Inflammatory macrophage treated with lipopolysaccharide for 1 hour (primary cell): Measurements from ENCODE around the gene TPT1.
"Not testable (repeated sequence)": the region's sequence is repeated elsewhere in the genome, so short reads cannot be mapped to it uniquely, and the experiment has no call there.

Experiments
- DNase-seq, 2 donors: peaks; one replicate each; pipeline ENCODE4 v3.0.0-alpha.2; 2020 to 2022

The TPT1 gene

DNA sequence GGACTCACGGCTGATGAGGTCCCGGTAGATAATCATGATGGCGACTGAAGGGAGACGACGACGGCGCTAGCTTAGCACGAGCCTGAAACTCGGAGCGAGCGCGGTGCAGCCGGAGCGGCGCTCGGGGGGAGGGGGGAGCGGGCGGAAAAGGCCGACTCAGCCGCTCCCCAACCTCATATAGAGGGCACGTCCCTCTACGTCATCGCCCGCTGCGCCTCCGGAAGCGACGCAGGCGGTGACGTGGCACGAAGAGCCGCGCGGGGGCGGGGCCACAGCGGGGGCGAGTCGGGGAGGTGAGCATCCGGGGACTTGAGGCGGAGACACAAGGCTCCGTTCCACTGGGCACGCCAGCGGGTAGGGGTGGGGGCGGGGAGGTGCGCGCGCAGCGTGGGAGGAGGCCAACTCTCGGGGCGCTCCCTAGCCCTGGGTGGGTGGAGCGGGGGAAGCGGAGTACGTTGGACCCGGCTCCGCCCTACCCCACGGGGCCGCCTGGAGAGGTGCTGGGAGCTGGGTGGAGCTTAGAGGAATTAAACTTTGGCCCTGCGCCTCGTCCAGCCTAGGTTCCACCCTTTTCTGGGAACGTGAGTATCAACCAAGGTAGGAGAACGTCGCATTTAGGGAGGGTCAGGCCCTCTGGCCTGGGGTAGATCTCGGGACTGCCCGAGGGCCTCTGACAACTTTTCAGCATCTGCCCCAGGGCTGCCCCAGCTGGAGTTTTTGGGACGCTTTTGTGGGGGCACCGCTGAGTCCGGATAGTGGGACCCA is at the start of gene TPT1:
TPT1 (minus strand) TSS at position 150 of the 765 bp plus-strand sequence; CDS start at position 36, 114 bp downstream.
- peak; percentile 97 to 100 for DNase-seq

DNA sequence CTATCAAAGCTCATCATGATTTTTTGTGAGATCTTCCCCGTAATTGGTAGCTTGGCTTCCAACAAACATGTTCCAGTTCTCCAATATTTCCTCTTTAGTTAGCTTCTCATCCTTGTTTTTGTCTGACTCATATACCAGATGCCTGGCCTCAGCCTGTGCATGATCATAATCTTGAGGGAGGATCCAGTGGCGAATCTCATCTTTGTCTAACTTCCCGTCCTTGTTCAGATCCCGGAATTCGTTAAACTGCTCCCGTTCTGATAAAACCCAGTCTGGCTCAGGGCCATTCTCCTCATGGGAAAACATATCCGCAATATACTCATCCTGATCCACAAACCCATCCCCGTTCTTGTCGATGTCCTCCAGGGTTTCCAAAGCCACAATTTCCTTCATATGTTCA is 49.4 kb upstream of the TPT1 start:
- not testable (repeated sequence) for DNase-seq

DNA sequence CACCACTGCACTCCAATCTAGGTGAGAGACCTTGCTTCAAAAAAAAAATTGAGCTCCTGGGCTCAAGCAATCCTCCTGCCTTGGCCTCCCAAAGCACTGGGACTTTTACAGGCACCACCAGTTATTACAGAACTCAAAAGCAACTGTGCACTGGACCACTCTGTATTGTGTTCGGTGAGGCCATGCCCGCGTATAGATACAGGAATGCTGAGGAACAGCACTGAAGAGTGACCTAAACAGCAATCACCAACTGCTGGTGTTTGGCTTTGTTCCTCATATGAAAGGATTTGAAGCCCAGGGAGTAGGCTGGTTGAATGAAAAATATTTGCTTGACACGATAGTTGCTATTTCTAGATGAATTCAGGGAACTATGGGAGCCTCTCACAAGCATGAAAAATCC is 47.7 kb upstream of the TPT1 start:
- no peak for DNase-seq

DNA sequence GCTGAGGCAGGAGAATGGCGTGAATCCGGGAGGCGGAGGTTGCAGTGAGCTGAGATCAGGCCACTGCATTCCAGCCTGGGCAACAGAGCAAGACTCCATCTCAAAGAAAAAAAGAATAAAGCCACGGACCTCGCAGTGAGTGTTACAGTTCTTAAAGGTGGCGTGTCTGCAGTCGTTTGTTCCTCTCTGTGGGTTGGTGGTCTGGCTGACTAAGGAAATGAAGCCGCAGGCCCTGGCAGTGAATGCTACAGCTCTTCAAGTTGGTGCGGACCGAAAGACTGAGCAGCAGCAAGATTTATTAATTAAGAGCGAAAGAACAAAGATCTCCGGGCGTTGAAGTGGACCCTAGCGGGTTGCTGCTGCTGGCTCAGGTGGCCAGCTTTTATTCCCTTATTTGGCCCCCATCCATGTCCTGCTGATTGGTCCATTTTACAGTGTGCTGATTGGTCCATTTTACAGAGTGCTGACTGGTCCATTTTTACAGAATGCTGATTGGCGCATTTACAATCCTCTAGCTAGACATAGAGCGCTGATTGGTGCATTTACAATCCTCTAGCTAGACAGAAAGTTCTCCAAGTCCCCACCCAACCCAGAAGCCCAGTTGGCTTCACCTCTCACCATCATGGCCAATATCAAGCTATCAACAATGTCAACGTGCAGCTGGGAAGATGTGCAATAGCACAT is 46.1 kb upstream of the TPT1 start:
- not testable (repeated sequence) for DNase-seq

DNA sequence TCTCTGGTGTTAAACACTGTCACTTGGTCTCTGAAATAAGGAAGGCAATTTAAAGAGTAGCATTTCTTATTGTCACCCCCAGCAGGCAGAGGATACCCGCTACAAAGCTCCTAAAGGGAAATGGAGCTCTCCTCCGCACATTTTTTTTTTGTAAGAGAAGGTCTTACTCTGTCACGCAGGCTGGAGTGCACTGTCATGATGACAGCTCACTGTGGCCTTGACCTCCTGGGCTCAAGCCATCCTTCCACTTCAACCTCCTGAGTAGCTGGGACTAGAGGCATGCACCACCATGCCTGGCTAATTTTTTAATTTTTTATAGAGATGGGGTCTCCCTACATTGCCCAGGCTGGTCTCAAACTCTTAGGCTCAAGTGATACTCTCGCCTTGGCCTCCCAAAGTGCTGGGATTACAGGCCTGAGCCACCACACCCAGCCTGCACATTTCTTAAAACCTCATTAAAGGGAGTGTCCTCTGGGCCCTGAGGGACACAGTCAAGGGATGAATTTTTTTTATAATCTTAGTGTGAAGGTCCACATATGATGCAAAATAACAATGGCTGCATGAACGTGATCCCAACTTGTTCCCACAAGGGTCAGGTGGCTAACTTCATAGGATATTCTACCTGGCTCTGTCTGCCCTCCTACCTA is 45.0 kb upstream of the TPT1 start:
- DNase-seq, result peak in 1 of 2 donors; percentile 28

DNA sequence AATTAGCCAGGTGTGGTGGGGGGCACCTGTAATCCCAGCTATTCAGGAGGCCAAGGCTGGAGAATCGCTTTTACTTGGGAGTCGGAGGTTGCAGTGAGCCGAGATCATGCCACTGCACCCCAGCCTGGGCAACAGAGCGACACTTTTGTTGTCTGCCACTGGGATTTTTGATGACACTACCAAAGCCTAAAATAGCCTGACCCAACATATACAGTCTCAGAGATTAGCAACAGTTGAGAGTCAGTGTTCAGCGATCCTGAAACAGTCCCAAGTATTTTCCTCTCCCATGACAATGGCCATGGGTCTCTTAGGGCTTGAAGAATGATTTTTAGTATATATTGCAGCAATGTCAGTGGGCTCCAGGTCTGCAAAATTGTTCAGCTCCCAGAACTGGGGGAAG is 44.3 kb upstream of the TPT1 start:
- DNase-seq, result no peak

DNA sequence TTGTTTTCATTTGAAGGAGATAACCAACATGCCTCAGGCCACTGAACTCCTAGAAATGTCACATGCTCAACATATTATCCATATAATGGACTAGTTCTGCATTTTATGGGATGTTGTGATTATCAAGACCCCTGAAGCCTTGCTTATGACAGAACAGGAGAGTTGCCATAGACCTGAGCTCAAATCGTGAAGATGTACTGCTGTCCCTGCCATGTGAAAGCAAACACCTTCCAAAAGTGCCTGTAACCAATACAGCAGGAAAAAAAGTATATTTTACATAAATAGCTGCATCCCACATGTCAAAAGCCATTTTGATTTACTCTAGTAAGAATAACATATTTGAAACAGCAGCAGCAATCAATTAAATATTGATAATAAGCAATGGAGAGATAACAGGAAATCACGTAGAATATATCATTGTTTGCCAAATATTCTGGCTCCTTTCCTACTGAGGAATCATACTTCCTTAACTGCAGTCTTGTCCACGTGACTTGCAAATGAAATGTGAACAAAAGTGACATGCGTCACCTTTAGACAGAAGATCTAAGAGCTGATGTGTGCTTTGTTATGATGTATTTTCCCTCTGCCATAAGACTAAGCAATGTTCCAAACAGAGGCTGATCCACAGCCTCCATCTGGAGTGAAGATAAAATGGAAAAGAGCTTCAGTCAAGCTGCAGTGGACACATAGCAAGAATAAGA is 43.6 kb upstream of the TPT1 start:
- no peak for DNase-seq

DNA sequence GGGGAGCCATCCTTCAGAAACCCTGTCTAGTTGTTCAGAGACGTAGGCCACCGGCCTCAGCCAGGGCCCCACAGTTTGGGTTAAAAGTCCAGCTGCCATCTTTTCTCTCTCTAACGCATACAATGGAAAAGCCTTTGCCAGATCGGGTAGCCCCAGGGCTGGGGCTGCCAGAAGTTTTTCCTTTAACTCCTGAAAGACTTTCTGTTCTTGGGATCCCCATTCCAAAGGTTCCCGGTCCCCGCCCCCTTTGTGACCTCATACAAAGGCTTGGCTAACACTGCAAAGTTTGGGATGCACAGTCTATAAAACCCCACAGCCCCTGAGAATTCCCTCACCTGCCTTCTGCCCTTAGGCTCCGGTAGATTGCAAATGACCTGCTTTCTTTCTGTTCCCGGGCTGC is 41.8 kb upstream of the TPT1 start:
- not testable (repeated sequence) for DNase-seq

DNA sequence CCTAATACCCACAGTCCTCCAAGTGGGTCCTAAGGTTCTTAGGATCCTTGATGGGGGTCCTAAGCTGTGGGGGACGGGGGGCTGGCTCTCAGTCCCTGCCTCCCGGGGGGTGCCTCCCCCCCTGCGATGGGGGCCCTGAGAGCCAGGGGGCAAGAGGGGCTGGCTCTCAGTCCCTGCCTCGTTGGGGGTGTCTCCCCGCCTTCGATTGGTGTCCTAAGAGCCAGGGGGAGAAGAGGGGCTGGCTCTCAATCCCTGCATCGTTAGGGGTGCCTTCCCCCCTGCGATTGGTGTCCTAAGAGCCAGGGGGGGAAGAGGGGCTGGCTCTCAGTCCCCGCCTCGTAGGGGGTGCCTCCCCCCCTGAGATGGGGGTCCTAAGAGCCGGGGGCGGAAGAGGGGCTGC is 40.2 kb upstream of the TPT1 start:
- no peak for DNase-seq

DNA sequence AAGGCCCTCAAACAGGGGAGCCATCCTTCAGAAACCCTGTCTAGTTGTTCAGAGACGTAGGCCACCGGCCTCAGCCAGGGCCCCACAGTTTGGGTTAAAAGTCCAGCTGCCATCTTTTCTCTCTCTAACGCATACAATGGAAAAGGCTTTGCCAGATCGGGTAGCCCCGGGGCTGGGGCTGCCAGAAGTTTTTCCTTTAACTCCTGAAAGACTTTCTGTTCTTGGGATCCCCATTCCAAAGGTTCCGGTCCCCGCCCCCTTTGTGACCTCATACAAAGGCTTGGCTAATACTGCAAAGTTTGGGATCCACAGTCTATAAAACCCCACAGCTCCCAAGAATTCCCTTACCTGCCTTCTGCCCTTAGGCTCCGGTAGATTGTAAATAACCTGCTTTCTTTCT is 39.7 kb upstream of the TPT1 start:
- DNase-seq, result not testable (repeated sequence)

DNA sequence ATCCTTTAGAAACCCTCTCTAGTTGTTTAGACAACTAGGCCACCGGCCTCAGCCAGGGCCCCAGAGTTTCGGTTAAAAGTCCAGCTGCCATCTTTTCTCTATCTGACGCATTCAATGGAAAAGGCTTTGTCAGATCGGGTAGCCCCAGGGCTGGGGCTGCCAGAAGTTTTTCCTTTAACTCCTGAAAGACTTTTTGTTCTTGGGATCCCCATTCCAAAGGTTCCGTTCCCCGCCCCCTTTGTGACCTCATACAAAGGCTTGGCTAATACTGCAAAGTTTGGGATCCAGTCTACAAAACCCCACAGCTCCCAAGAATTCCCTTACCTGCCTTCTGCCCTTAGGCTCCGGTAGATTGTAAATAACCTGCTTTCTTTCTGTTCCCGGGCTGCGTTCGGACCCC is 38.5 kb upstream of the TPT1 start:
- not testable (repeated sequence) for DNase-seq

DNA sequence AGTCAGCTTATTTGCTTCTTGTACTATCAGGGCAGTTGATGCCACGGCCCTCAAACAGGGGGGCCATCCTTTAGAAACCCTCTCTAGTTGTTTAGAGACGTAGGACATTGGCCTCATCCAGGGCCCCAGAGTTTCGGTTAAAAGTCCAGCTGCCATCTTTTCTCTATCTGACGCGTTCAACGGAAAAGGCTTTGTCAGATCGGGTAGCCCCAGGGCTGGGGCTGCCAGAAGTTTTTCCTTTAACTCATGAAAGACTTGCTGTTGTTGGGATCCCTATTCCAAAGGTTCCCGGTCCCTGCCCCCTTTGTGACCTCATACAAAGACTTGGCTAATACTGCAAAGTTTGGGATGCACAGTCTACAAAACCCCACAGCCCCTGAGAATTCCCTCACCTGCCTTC is 37.8 kb upstream of the TPT1 start:
- DNase-seq, result not testable (repeated sequence)

DNA sequence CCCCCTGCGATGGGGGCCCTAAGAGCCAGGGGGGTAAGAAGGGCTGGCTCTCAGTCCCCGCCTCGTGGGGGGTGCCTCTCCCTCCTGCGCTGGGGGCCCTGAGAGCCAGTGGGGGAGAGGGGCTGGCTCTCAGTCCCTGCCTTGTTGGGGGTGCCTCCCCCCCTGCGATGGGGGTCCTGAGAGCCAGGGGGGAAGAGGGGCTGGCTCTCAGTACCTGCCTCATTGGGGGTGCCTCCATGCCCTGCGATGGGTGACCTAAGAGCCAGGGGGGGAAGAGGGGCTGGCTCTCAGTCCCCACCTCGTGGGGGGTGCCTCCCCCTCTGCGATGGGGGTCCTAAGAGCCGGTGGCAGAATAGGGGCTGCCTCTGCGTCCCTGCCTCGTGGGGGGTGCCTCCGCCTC is 36.3 kb upstream of the TPT1 start:
- DNase-seq, result not testable (repeated sequence)

DNA sequence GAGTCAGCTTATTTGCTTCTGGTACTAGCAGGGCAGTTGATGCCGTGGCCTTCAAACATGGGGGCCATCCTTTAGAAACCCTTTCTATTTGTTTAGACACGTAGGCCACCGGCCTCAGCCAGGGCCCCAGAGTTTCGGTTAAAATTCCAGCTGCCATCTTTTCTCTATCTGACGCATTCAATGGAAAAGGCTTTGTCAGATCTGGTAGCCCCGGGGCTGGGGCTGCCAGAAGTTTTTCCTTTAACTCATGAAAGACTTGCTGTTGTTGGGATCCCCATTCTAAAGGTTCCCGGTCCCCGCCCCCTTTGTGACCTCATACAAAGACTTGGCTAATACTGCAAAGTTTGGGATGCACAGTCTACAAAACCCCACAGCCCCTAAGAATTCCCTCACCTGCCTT is 35.7 kb upstream of the TPT1 start:
- DNase-seq, result not testable (repeated sequence)

DNA sequence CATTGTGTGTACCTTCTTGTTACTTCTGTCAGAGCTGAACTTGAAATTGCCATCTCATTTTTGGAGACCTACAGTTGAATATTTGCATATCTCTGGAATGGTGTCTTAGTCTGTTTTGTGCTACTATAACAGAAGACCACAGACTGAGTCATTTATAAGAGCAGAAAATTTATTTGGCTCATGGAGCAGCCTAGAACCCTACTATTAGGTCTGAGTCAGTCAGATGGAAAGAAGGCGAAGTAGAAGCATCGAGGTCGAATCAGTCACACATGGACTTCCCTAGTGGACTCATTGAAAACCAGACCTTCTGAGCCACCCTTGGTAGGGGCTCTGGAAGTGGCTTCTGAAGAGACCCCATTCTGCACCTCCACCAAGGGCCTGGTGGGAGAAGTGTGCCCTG is 33.9 kb upstream of the TPT1 start:
- no peak for DNase-seq

DNA sequence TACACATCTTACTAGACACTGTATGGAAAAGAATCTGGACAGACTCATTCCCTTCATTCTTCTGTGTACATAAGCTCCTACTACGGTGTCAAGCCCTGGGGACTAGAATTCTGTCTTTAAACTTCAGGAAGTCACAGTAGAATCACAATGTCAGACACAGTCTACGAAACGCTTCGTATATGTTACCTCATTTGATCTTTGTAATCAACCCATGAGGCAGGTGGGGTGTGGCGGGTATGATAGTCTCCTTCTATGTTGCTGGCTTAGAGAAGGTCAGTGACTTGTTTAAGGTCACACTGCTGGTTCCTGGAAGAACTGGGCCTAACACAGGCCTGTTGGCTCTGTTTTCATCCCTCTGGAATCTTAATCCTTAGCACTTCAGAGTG is 32.2 kb upstream of the TPT1 start:
- no peak for DNase-seq

DNA sequence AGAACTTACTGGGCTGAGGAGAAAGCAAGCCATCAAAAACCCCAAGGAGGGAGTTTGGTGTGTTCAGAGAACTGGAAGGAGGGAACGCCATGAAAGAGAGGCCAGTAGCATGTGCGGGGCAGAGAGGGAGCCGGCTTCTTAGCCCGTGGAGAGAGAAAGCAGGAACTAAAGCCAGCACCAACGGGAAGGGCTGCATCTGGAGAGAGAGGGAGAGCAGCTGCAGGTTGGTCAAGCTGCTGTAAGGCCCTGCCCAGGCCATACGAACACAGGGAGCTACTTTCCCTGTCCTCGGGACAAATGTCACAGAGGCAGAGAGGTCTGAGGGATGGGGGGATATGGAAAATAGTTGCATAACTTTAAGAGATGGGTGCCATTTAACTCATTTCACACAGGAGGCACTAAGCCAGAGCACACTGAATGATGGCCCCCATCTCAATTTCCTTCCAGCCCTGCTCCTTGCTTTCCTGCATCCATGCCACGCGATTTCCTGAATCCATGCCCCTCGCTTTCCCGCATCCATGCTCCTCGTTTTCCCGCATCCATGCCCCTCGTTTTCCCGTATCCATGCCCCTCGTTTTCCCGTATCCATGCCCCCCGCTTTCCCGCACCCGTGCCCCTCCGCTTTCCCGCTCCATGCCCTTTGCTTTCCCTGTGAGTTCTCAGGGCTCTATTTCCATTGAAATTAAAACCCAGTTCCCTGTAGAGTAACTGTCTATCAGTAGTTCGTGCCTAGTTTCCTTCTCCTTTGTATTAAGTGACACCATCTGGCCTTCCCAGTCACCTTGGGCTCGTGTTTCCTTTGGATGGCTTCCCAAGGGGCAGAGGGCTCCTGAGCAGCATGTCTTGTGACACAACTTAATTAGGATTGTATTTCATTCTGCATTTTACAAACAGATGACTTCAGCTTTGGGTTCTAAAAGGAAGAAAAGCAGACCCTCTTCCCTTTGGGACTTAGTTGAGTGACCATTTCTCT is 31.5 kb upstream of the TPT1 start:
- DNase-seq, result no peak

DNA sequence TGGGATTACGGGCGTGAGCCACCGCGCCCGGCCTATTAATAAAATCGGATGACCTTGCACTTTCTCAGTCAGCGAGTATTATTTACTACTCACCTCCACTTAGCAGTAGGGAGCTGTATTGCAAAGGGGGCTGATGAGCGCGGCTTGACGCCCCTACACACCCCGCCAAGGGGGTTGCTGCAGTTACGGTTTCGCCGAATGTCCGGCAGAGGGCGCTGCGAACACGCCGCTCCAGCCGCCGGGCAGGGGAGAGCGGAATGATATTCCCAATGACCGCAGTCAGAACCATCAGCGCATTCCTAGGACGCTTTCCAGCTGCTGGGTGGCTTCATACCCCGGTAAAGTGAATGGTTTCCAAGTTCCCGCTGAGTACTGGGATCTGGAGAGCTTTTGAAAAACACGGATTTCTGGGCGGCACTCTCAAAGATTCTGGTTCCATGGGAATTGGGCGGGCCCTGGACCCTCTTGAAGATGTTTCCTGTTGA is 30.0 kb upstream of the TPT1 start:
- peak in 1 of 2 donors; percentile 64 for DNase-seq

DNA sequence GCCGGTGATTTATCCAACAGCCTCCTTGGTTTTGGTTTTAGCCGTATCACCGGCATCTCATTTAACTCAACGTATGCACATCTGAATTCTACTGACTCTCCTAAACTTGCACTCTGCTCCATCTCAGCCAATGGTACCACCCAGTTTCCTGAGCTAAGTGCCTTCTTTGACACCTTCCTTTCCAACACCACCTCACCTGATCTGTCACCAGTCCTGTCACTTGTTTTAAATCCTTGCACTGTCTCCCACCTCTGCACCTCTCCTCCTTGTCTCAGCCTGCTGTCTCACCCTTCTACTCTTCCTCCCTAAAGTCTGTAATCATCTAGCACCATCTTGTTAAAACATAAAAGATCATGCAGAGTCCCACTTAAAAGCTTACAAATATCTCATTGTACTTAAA is 28.1 kb upstream of the TPT1 start:
- DNase-seq, result no peak

DNA sequence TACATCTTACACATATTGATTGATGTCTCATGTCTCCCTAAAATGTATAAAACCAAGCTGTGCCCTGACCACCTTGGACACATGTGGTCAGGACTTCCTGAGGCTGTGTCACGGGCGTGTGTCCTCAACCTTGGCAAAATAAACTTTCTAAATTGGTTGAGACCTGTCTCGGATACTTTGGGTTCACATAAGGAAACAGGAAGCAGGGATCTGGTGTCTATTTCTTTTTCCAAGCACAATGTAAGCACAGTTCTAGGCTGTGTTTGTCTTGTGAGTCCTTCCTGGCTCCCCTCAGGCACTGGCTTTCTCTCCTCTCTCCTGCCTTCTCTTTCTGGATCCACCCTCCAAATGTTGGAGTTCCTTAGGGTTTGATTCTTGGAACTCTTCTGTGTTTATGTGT is 27.6 kb upstream of the TPT1 start:
- no peak for DNase-seq

DNA sequence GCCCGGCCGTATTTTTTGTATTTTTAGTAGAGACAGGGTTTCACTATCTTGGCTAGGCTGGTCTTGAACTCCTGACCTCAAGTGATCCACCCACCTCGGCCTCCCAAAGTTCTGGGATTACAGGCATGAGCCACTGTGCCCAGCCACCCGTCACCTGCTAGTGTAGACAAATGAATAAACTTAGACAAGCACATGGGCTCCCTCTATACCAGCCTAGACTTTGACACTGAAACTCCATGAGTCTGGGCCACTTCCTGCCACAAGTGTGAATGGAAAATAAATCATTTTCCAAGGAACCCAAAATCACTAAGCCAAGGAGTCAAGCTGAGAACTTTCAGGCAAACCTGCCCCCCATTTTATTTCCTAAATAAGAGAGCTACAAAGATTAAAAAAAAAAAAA is 27.0 kb upstream of the TPT1 start:
- DNase-seq, result no peak

DNA sequence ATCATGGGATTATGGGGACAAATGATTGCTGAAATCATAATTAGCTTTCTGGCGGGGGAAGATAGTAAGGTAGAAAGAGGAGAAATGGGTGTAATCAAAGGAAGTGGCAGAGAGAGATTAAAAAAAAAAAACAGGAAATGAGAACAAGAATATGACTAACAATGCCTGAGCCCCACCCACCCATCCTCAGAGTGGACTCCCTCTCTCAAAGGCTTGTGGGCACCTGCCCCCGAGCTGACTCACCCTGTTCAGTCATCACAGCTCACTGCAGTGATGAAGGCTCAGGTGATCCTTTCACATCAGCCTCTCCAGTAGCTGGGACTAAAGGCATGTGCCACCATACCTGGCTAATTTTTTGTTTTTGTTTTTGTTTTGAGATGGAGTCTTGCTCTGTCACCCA is 26.4 kb upstream of the TPT1 start:
- DNase-seq, result peak; percentile 77 to 89
